ENCODE data around the gene CIB4. TPM values are rescaled to one million over a fixed set of nuclear protein-coding genes. Genes with fewer than 3 reads are reported as not detected.

Gene CIB4
- total RNA-seq, 1 donor from 2014 or later = not detected

- DNase-seq (ENCODE audit: low spot score) = no peak
Measured at GRCh38 chr2:26532301-26533250, 108.6 kb downstream of the CIB4 start.

Other genes with a start within 250 kb of the CIB4 start
- gene DRC1, start 239.4 kb downstream of the CIB4 start, total RNA-seq (ENCODE audit: insufficient read depth, low replicate concordance) = not detected
- not detected for gene OTOF, start 163.2 kb downstream of the CIB4 start, total RNA-seq (ENCODE audit: insufficient read depth, low replicate concordance)
- gene KCNK3, start 51.4 kb upstream of the CIB4 start, total RNA-seq (ENCODE audit: insufficient read depth, low replicate concordance) = 11.8 TPM
- gene SLC35F6, start 122.9 kb upstream of the CIB4 start, total RNA-seq (ENCODE audit: insufficient read depth, low replicate concordance) = 13.2 TPM
- 4.1 TPM for gene CENPA, start 144.7 kb upstream of the CIB4 start, total RNA-seq (ENCODE audit: insufficient read depth, low replicate concordance)
- 0.72 TPM for gene DPYSL5, start 206.8 kb upstream of the CIB4 start, total RNA-seq (ENCODE audit: insufficient read depth, low replicate concordance)